Measurements from ENCODE around the gene SNX9.

The SNX9 gene

DNA sequence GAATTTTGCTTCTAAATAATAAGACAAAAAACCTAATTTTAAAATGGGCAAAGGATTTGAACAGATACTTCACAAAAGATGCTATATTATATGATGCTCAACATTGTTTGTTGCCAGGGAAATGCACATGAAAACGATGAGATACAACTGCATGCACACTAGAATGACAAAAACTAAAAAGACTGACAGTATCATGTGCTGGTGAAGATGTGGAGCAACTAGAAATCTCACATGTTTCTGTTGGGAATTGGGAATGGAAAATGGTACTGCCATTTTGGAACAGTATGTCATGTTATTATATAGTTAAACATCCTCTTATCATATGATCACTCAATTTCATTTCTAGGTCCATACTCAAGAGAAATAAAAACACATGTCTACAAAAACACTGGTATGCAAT lies 13.4 kb upstream of the SNX9 start:
- TF ChIP-seq, protein P1, sequence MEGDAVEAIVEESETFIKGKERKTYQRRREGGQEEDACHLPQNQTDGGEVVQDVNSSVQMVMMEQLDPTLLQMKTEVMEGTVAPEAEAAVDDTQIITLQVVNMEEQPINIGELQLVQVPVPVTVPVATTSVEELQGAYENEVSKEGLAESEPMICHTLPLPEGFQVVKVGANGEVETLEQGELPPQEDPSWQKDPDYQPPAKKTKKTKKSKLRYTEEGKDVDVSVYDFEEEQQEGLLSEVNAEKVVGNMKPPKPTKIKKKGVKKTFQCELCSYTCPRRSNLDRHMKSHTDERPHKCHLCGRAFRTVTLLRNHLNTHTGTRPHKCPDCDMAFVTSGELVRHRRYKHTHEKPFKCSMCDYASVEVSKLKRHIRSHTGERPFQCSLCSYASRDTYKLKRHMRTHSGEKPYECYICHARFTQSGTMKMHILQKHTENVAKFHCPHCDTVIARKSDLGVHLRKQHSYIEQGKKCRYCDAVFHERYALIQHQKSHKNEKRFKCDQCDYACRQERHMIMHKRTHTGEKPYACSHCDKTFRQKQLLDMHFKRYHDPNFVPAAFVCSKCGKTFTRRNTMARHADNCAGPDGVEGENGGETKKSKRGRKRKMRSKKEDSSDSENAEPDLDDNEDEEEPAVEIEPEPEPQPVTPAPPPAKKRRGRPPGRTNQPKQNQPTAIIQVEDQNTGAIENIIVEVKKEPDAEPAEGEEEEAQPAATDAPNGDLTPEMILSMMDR (conservative IDR thresholded peaks at IDR 0.05; ENCODE audit: low read depth), result no peak

DNA sequence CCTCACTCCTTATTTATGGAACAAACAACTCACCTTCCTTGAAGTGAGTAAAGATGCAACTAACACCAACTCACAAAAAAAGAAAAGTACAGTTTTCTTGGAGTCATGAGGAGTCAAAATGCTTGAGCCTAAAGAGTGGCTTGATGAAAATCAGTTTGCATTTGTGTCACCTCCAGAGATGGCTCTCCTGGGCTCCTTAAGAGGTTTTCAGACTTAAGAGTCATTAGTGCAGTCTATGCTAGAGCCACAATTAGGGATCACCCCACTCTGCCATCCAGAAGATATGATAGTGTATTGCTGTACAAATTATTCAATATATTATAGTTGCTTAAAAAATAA lies 11.9 kb upstream of the SNX9 start:
- no peak overlapping the region for H3K27ac ChIP-seq
- ChIA-PET POLR2A (ENCODE audit: low non-redundant PET) (no interaction called here), CTCF (no interaction called here)
- TF ChIP-seq, protein P1 (conservative IDR thresholded peaks at IDR 0.05; ENCODE audit: low read depth), result no peak
- no peak for DNase-seq (ENCODE audit: low spot score)

More for the DNA sequence above, 13.4 kb upstream of the SNX9 start:
- CTCF ChIA-PET, result interaction anchor here (0.7 kb wide), 1 partner anchor 263 kb away, joined by 3 read pairs; no protein-coding TSS in a partner anchor
- POLR2A ChIA-PET (ENCODE audit: low non-redundant PET), result no interaction called here
- no peak overlapping the region for H3K27ac ChIP-seq
- no peak for DNase-seq (ENCODE audit: low spot score)

GRCh38 chr6:157811476-157812173 lies 11.4 kb upstream of the SNX9 start:
- H3K27ac ChIP-seq, result no peak overlapping the region
- CTCF ChIA-PET, result interaction anchor here (1.4 kb wide), 1 partner anchor 11 kb away, joined by 3 read pairs; no protein-coding TSS in a partner anchor
- no peak for DNase-seq (ENCODE audit: low spot score)
- TF ChIP-seq, protein P1 (conservative IDR thresholded peaks at IDR 0.05; ENCODE audit: low read depth), result no peak
- POLR2A ChIA-PET (ENCODE audit: low non-redundant PET), result no interaction called here

GRCh38 chr6:157812425-157813171 lies 10.4 kb upstream of the SNX9 start:
- ChIA-PET POLR2A (ENCODE audit: low non-redundant PET) (no interaction called here), CTCF (interaction anchor here (1.4 kb wide), 1 partner anchor 12 kb away, joined by 3 read pairs; no protein-coding TSS in a partner anchor)

GRCh38 chr6:157813191-157813590 lies 9.9 kb upstream of the SNX9 start:
- CTCF ChIA-PET, result no interaction called here
- DNase-seq (ENCODE audit: low spot score), result no peak
- no peak overlapping the region for H3K27ac ChIP-seq
- TF ChIP-seq, protein P1 (conservative IDR thresholded peaks at IDR 0.05; ENCODE audit: low read depth), result no peak
- POLR2A ChIA-PET (ENCODE audit: low non-redundant PET), result no interaction called here

More at GRCh38 chr6:157812425-157813171, 10.4 kb upstream of the SNX9 start:
- H3K27ac ChIP-seq, result no peak overlapping the region
- DNase-seq (ENCODE audit: low spot score), result no peak
- TF ChIP-seq, protein P1 (conservative IDR thresholded peaks at IDR 0.05; ENCODE audit: low read depth), result no peak

DNA sequence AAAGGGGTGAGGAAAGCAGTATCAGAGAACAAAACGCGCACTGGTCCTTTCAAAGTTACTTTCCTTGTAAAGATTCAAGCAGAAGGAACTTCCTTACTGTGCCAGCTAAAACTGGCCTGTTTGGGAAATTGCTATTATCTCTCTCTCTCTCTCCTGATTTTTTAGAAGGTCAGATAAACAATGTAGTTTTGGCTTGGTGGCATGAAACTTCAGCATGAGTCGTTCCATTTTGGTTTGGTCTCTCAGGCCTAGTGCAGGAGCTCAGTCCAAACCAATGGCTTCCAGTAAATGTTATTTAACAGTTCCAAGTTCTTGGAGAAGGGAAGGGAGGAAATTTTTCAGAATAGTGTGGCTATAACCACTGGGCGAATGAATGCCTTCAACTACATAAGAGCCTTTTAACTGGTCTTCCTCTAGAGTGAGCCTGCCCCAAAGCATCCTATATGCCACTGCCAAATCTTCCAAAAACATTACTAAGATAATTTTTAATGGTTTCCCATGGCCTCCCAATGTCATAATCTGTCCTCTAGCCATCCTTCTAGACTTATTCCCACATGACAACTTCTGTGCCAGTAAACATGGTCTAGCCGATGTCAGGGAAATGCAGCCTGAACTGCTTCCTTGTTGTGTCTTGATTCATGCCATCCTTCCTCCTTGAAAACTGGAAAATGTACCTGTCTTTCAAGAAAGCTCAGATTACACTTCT lies 9.1 kb upstream of the SNX9 start:
- TF ChIP-seq, protein P1 (conservative IDR thresholded peaks at IDR 0.05; ENCODE audit: low read depth), result no peak
- H3K27ac ChIP-seq, result no peak overlapping the region
- no peak for DNase-seq (ENCODE audit: low spot score)
- ChIA-PET CTCF (interaction anchor here (0.6 kb wide), 2 partner anchors 18 to 351 kb away, joined by 4 read pairs; no protein-coding TSS in a partner anchor), POLR2A (ENCODE audit: low non-redundant PET) (no interaction called here)

All from RWPE1 (cell line).